GM19239 (cell line): ENCODE data around the gene COL13A1.

Experiments
- DNase-seq: peaks from one replicate; pipeline ENCODE4 v3.0.0; 2011; ENCODE audit warnings: low spot score; ENCODE audit not compliant: insufficient read length
- FAIRE-seq: peaks from 2 replicates; lab custom pipeline; 2011; peaks lifted over from hg19 to GRCh38; lab: Jason Lieb, UNC

Gene COL13A1

DNA sequence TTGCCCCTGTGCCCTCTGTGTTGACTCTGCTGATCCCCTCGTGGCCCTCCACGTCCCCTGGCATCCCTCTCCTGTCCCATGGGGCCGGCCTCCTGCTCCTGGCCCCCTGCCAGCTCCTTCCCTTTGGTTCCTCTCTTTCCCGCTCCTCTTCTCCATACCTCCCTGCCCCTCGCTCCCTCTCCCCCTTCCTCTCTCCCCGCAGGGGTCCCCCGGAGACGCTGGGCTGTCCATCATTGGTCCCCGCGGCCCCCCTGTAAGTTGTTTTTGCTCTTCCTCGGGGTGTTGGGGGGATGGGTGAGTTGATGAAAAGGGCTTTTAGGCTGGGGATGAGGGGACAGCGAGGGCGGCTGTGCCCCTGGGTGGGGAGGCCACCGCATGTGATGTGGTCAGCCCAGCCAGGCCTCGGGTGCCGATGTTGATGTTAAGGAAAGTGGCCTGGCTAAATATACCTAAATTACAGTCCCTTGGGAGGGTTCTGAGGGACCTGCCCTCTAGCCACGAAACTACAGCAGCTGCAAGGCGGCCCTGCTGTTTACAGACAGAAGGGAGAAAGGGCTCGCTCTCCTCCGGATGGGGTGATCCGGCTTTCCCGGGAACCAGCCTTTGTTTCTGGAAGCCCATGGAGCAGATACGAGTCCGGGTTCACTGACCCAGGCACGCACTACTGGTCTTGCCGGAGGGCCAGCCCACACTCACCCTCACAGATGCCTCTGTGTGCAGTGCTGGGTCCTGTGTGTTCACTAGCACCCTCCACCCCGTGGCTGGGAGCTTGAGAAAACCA, 78.8 kb downstream of the COL13A1 start:
- FAIRE-seq, result no peak

GRCh38 chr10:69881202-69881601, 79.5 kb downstream of the COL13A1 start:
- no peak for DNase-seq
- no peak for FAIRE-seq

More for the DNA sequence above, 78.8 kb downstream of the COL13A1 start:
- DNase-seq, result no peak

GRCh38 chr10:69883310-69884023, 81.8 kb downstream of the COL13A1 start:
- FAIRE-seq (no peak), DNase-seq (no peak)

- no peak for DNase-seq
- no peak for FAIRE-seq
Observed at GRCh38 chr10:69884024-69884367, 82.3 kb downstream of the COL13A1 start.

DNA sequence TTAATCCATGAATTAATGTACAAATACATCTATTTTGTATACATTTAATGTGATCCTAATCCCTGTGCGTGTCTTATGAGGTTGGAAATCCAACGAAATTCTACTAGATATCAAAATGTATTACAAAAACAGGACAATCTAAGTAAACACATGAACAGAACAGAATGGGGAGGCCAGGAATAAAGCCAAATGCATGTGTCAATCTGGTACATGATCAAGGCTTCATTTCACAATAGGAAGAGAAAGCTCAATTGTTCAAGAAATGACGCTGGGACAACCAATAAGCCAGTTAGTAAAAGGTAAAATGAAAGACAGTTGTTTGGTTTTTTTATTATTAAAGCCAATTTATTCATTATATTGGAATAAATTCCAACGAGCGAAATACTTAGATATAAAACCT, 83.0 kb downstream of the COL13A1 start:
- FAIRE-seq (no peak), DNase-seq (no peak)

DNA sequence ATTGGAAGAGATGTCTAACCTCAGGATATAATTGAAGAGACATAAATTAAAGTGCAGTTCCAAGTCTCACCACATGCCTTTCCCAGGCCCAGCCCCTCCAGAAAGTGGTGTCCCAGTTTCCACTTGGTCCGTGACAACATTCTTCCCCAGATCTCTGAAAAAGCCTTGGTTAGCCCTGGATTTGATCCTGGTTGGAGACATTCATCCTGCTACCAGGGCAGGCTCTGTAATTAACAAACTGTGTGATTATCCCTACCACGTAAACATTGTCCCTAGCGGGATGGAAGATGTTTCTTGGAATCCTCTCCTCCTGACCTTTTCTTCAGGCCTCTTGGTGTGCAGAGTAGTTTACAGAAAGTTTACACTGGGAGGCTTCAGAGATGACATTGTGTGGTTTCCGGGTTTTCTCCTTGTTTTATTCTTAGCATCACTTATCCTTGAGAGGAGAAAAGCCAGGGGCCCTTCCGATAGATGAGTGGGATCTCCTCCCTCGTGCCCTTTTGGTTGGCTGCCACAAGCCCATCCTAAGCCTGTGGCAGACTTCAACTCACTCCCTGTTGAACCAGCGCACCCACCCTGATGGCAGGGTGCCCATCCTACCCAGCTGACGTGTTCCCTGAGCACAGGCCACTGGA, 83.8 kb downstream of the COL13A1 start:
- no peak for FAIRE-seq
- DNase-seq, result no peak

DNA sequence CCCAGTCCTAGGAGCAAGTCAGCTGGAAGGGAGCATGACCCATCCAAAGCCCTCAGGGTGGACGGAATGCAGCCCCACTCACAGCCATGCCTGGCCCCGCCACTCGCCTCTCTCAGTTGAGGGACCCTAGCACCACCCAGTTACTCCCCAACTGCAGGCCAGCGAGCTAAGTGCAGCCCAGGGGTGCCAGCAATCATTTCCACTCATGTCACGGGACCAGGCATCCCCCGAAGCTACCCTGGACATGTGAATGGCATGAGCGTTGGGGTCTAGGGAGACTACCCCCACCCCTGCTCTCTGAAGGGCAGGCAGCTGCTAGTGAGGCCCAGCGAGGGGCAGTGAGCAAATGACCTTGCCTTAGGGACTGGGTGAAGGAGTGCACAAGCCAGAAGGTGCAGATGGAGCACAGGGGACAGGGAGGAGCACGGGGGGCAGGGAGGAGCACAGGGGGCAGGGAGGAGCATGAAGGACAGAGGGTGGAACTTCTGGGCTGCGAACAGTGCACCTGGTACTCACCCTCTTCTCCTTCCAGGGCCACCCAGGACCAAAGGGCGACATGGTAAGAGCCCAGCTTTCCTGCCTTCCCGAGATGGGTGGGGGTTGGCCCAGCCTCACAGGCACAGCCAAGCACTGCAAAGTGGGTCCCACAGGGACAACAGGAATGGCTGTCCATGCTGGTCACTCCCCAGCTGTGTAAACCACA, 87.3 kb downstream of the COL13A1 start:
- no peak for DNase-seq
- no peak for FAIRE-seq

DNA sequence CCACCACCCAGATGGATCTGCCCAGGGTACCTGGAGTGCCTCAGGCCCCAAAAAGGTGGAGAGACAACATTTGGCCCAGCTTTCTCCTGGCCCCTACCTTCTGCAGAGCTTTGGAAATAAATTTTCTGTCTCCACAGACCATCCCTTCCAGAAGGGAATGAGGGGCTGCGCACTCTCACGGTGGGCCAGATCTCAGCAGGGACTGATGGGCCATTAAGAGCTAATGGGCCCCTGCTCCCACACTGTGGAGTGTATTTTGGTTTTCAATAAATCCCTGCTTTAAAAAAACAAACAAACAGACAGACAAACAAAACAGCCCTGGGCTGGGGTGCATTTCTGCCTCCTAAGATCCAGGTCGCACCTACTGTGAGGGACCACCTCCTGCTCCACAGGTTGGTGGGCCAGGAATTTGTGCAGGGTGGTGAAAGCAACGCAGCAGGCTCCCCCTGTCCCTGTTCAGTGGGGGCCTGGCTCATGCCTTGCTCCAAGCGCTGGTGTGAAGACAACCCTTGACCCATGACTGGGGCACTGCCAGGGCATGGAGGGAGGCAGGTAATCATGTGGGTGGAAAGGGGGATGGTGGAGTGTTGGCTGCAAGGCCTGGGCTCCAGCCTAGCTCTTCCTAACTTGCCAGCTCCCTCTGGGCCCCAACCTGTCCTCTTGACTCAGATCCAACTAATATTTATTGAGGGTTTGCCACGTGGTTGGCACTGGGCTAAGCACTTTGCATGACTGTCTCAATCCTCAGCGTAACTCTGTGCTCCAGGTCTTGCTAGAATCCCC, 88.5 kb downstream of the COL13A1 start:
- FAIRE-seq (no peak), DNase-seq (no peak)

DNA sequence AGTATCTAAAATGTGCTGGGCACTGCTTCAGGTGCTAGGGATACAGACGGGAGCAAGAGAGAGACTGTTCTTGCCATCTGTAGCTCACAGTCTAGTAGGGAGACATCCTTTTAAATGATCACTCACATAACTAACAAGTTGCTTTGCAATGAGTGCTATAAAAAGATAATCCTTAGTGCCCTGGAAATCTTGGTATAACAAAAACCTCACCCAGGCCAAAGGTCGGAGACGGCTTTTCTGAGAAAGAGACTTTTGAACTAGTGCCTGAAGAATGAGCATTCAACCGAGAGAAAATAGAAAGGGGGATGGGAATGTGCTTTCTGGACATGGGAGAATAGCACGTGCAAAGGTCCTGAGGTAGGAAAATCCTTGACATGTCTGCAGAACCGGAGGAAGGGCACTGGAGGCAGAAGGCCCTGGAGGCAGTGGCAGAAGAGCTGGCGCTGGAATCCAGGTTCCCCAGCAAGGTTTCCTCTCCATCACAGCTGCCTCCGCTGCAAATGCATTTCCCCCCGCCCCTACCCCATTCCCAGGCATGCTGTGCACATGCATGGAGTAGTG, 89.4 kb downstream of the COL13A1 start:
- DNase-seq (no peak), FAIRE-seq (no peak)

DNA sequence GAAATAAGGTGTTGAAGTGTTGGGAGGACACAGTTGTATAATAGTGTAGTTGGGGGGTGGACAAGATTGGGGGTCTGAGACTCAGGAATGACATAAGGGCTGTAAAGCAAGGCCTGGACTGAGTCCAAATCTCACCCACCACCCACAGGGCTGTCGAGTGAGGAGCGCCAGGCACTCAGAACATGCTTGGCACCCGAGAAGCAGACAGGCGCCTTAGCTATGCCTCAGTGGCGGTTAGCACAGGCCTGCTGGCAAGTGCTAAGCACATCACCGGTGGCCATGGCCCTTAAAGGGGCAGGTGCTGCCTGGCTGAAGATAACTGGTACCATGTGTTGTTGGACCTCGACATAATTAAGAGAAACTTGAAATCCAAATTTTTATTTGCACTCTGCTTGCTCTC, 90.7 kb downstream of the COL13A1 start:
- no peak for FAIRE-seq
- no peak for DNase-seq

DNA sequence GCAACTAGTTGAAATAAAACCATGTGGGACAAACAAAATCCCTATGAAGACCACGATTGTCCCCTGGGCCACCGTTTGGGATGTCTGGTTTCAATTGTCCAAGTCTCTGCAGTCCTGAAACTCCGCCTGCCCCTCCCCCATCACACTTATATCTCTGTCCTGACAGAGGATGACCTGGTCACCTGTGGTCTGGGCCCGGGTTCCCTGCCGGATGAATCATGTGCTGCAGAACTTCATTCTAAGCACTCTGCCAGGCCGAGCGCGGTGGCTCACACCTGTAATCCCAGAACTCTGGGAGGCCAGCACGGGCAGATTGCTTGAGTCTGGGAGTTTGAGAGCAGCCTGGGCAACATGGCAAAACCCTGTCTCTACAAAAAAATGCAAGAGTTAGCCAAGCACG, 91.1 kb downstream of the COL13A1 start:
- DNase-seq, result no peak
- no peak for FAIRE-seq

- FAIRE-seq (no peak), DNase-seq (no peak)
Observed at GRCh38 chr10:69893271-69893900, 91.7 kb downstream of the COL13A1 start.

DNA sequence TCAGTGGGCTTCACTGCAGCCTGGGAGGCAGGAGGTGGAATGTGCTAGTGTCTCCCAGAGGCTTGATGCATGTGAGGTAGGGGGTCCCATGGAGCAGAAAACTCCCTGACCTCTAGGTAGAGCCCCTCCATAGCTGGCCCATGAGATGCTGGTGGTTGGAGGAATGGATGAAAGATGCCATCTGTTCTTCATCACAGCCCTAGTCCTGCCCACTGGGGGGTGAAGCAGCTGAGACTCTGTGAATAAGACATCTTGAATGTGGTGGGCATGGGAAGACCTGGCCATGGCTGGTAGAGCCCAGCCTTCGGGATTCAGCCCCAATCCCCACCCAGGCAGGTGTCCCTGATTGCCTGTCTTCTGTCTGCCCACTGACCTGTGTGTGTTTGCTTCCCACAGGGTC, 92.5 kb downstream of the COL13A1 start:
- FAIRE-seq (no peak), DNase-seq (no peak)

GRCh38 chr10:69895759-69896158, 94.1 kb downstream of the COL13A1 start:
- DNase-seq (no peak), FAIRE-seq (no peak)

GRCh38 chr10:69896606-69897231, 95.0 kb downstream of the COL13A1 start:
- FAIRE-seq (no peak), DNase-seq (no peak)

GRCh38 chr10:69897432-69897831, 95.7 kb downstream of the COL13A1 start:
- FAIRE-seq (no peak), DNase-seq (no peak)

DNA sequence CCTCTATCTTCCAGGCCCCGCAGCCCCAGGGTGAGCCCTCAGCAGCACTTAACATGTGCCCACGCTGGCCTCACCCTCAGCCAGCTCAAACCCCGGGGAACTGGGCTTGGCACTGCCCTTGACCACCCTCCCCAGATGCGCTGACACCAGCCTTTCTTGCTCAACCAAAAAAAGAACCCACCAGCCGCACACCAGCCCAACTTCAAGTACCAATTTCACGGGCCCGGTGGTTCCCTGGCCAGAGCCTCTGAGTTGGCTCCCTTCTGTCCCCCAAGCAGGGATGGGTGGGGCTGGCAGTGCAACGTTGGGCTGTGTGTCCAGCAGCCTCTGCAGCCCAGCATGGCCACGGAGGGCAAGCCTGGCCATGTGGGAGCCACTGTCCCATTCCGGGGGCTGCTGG, 96.3 kb downstream of the COL13A1 start:
- FAIRE-seq (no peak), DNase-seq (no peak)

DNA sequence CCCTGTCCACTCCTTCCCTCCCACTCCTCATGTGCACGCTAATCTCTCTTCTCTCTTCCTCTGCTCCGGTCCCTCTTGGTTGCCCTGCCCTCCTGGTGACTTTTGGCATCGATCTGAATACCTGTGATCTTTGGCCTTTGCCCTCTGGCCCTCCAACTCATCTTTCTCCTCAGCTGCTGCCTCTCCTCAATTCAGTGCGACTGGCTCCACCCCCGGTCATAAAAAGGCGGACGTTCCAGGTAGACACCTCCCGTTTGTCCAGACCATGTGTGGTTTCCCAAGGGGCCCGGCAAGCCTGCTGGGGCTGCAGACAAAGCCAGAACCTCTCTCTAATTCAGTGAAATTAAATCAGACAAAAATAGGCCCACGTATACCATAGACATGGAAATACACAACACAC, 96.8 kb downstream of the COL13A1 start:
- no peak for FAIRE-seq
- no peak for DNase-seq

DNA sequence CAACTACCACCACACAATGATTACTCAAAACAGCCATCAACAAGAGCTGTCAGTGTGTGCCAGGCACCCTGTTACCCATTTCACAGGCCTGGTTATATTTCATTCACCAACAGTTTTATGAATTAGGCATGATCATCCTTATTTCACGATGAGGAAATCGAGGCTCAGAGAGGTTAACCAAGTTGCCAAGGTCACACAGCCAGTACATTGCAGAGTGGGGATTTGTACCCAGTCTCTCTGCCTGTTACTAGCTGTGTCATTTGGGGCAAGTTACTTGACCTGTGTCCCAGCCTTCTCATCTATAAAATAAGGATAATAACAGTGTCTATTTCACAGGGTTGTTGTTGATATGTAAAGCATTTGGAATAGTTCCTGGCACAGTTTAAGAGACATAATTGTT, 97.2 kb downstream of the COL13A1 start:
- DNase-seq (no peak), FAIRE-seq (no peak)
